Measurements from ENCODE around the gene FSIP1. TPM values are rescaled to one million over a fixed set of nuclear protein-coding genes. Genes with fewer than 3 reads are reported as not detected.

FSIP1 gene
- polyA plus RNA-seq, 2 of the 4 experiments (the other 2 are of a cell fraction): 0.71 to 0.93 TPM

DNA sequence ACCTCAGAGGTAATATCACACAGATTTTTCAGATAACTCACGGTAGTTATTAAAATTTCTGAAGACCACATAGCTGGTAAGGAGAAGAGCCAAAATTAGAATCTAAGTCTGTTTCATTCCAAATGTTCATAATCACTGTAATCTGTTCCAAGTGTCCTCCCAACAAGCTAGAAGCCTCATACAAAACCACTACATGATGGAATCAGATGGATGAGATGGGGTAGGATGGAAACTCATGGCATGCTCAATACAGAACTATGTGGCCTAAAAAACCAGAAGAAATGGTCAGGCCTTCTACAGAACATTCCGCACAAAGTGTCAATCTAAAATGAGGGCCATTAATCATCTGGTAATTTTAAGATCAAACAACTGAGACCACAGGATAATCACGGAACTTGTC is 110.0 kb downstream of the FSIP1 start:
- POLR2A ChIA-PET: no interaction called here
- DNase-seq (ENCODE audit: low read depth in 1 of 2, low spot score in 1 of 2): no peak
- H3K27ac ChIP-seq: no peak overlapping the region
- no peak for ATAC-seq
- CTCF ChIA-PET: interaction anchor here (0.9 kb wide), 1 partner anchor 27 kb away, joined by 3 read pairs; no protein-coding TSS in a partner anchor
- TF ChIP-seq JUNB (IDR thresholded peaks at IDR 0.05): no peak
- TF ChIP-seq RCOR1 (IDR thresholded peaks at IDR 0.05; ENCODE audit: low read depth, low read length): no peak
- TF ChIP-seq, protein P1, sequence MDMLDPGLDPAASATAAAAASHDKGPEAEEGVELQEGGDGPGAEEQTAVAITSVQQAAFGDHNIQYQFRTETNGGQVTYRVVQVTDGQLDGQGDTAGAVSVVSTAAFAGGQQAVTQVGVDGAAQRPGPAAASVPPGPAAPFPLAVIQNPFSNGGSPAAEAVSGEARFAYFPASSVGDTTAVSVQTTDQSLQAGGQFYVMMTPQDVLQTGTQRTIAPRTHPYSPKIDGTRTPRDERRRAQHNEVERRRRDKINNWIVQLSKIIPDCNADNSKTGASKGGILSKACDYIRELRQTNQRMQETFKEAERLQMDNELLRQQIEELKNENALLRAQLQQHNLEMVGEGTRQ (IDR thresholded peaks at IDR 0.05): no peak
- no peak for TF ChIP-seq HOXB5 (CRISPR knock-in tag; IDR thresholded peaks at IDR 0.05)
- TF ChIP-seq, protein P2, sequence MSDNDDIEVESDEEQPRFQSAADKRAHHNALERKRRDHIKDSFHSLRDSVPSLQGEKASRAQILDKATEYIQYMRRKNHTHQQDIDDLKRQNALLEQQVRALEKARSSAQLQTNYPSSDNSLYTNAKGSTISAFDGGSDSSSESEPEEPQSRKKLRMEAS (IDR thresholded peaks at IDR 0.05): no peak
- TF ChIP-seq ZSCAN20 (CRISPR knock-in tag; IDR thresholded peaks at IDR 0.05): no peak
- TF ChIP-seq, protein P3, sequence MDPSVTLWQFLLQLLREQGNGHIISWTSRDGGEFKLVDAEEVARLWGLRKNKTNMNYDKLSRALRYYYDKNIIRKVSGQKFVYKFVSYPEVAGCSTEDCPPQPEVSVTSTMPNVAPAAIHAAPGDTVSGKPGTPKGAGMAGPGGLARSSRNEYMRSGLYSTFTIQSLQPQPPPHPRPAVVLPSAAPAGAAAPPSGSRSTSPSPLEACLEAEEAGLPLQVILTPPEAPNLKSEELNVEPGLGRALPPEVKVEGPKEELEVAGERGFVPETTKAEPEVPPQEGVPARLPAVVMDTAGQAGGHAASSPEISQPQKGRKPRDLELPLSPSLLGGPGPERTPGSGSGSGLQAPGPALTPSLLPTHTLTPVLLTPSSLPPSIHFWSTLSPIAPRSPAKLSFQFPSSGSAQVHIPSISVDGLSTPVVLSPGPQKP (IDR thresholded peaks at IDR 0.05; ENCODE audit: low read depth, low read length): no peak
- TF ChIP-seq, protein P4, sequence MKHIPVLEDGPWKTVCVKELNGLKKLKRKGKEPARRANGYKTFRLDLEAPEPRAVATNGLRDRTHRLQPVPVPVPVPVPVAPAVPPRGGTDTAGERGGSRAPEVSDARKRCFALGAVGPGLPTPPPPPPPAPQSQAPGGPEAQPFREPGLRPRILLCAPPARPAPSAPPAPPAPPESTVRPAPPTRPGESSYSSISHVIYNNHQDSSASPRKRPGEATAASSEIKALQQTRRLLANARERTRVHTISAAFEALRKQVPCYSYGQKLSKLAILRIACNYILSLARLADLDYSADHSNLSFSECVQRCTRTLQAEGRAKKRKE (CRISPR knock-in tag; IDR thresholded peaks at IDR 0.05; ENCODE audit: low read depth): no peak
- no peak for TF ChIP-seq EHF (CRISPR knock-in tag; IDR thresholded peaks at IDR 0.05)
- no peak for TF ChIP-seq PHF8 (IDR thresholded peaks at IDR 0.05; ENCODE audit: borderline replicate concordance, low read depth)
- no peak for TF ChIP-seq CBX8 (IDR thresholded peaks at IDR 0.05)
- TF ChIP-seq FOSL2 (IDR thresholded peaks at IDR 0.05): no peak
- no peak for TF ChIP-seq FOSL2 (CRISPR knock-in tag; IDR thresholded peaks at IDR 0.05)
- TF ChIP-seq EP300 (IDR thresholded peaks at IDR 0.05): no peak
- no peak for TF ChIP-seq HOXB13 (CRISPR knock-in tag; IDR thresholded peaks at IDR 0.05; ENCODE audit: low read depth)
- TF ChIP-seq ZNF302 (CRISPR knock-in tag; IDR thresholded peaks at IDR 0.05): no peak
- TF ChIP-seq SMC3 (IDR thresholded peaks at IDR 0.05): no peak
- TF ChIP-seq JUN (IDR thresholded peaks at IDR 0.05): no peak
- TF ChIP-seq, protein P5, sequence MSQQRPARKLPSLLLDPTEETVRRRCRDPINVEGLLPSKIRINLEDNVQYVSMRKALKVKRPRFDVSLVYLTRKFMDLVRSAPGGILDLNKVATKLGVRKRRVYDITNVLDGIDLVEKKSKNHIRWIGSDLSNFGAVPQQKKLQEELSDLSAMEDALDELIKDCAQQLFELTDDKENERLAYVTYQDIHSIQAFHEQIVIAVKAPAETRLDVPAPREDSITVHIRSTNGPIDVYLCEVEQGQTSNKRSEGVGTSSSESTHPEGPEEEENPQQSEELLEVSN (IDR thresholded peaks at IDR 0.05; ENCODE audit: borderline replicate concordance, low read depth): no peak
- TF ChIP-seq NFE2L2 (conservative IDR thresholded peaks at IDR 0.05; ENCODE audit: low read length): no peak
- TF ChIP-seq HDAC2 (IDR thresholded peaks at IDR 0.05): no peak
- H3K9me3 ChIP-seq: no peaks in the 10 kb centered on the region
- no peak overlapping the region for H3K4me2 ChIP-seq
- no peaks in the 10 kb centered on the region for H3K4me1 ChIP-seq
- FAIRE-seq: no peak
- H3K4me3 ChIP-seq: no peak overlapping the region
- 88% methylated on average over 3 of the region's 3 CpGs for WGBS (ENCODE audit: missing lambda C conversion rate)

DNA sequence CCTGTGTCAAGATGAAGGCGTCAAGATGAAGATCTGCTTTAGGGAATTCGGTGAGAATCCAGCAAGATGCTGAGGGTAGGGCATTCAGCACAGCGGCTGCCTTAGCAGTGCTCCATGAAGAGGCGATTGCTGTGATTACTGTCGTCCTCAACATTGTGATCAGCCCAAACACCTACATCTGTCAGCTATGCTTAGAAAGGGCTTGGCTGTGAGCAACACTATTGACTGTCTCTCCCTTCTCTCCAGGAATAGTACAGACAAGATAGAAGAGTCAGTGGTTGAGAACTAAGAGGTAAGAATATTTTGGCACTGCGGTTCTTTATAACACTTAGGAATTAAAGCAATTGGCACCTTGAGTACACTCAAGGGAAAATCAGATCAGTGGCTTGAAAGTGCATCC is 110.5 kb downstream of the FSIP1 start:
- TF ChIP-seq NPAS2 (CRISPR knock-in tag; IDR thresholded peaks at IDR 0.05; ENCODE audit: borderline replicate concordance) (no peak), MAFK (IDR thresholded peaks at IDR 0.05; ENCODE audit: partially characterized antibody) (no peak), EHF (CRISPR knock-in tag; IDR thresholded peaks at IDR 0.05) (no peak), HOXA7 (CRISPR knock-in tag; IDR thresholded peaks at IDR 0.05) (no peak), KDM1A (IDR thresholded peaks at IDR 0.05; ENCODE audit: low read depth) (no peak), TFCP2L1 (CRISPR knock-in tag; IDR thresholded peaks at IDR 0.05) (no peak), NFE2L2 (conservative IDR thresholded peaks at IDR 0.05; ENCODE audit: low read length) (no peak), ESRRA (IDR thresholded peaks at IDR 0.05; ENCODE audit: borderline replicate concordance, low read length) (no peak), CBX2 (IDR thresholded peaks at IDR 0.05; ENCODE audit: borderline replicate concordance, low read depth) (no peak), JUNB (IDR thresholded peaks at IDR 0.05) (no peak), RNF2 (IDR thresholded peaks at IDR 0.05; ENCODE audit: borderline replicate concordance, low read depth) (no peak)
- TF ChIP-seq, protein P6, sequence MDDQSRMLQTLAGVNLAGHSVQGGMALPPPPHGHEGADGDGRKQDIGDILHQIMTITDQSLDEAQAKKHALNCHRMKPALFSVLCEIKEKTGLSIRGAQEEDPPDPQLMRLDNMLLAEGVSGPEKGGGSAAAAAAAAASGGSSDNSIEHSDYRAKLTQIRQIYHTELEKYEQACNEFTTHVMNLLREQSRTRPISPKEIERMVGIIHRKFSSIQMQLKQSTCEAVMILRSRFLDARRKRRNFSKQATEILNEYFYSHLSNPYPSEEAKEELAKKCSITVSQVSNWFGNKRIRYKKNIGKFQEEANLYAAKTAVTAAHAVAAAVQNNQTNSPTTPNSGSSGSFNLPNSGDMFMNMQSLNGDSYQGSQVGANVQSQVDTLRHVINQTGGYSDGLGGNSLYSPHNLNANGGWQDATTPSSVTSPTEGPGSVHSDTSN (IDR thresholded peaks at IDR 0.05): no peak
- TF ChIP-seq, protein P7, sequence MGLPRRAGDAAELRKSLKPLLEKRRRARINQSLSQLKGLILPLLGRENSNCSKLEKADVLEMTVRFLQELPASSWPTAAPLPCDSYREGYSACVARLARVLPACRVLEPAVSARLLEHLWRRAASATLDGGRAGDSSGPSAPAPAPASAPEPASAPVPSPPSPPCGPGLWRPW (IDR thresholded peaks at IDR 0.05): no peak
- TF ChIP-seq, protein P2 (IDR thresholded peaks at IDR 0.05): no peak
- CTCF ChIA-PET: interaction anchor here (0.9 kb wide), 1 partner anchor 28 kb away, joined by 3 read pairs; no protein-coding TSS in a partner anchor
- 87% methylated on average over 6 of the region's 6 CpGs for WGBS (ENCODE audit: missing lambda C conversion rate)
- Histone ChIP-seq H3K9me3 (no peaks in the 10 kb centered on the region), H3K4me2 (no peak overlapping the region), H3K4me3 (no peak overlapping the region), H3K4me1 (no peaks in the 10 kb centered on the region), H3K27ac (no peak overlapping the region)
- DNase-seq (ENCODE audit: low read depth in 1 of 2, low spot score in 1 of 2): no peak
- POLR2A ChIA-PET: no interaction called here
- no peak for FAIRE-seq
- no peak for ATAC-seq
